Activated B cell treated with CpG ODN at 0.5 μM for 24 hours (primary cell): ENCODE results near the gene PVR. TPM values are rescaled to one million over a fixed set of nuclear protein-coding genes. Genes with fewer than 3 reads are reported as not detected.

Experiments used
- ATAC-seq: fragments of 200-7000 bp; cut with Tn5 transposase; one replicate; pipeline ENCODE4 v1.10.0; 2021; ENCODE audit warnings: low read depth, mild to moderate bottlenecking, moderate library complexity
- CTCF ChIA-PET: fragments of 350-600 bp; sonication (Branson Sonifier 250); formaldehyde crosslinking; loops from one replicate; lab custom pipeline; 2021; ENCODE audit warnings: antibody characterized with exemption; lab: Charles Lee
- POLR2A ChIA-PET: fragments of 350-600 bp; sonication (Branson Sonifier 250); formaldehyde crosslinking; loops from one replicate; lab custom pipeline; 2021; ENCODE audit warnings: antibody characterized with exemption; lab: Charles Lee
- DNase-seq: peaks from one replicate; pipeline ENCODE4 v3.0.0; 2022
- H3K27ac Mint-ChIP-seq: one replicate; pipeline ENCODE4 v1.8.0; 2020; ENCODE audit warnings: mixed read lengths
- H3K27me3 Mint-ChIP-seq: one replicate; pipeline ENCODE4 v1.8.0; 2021; ENCODE audit warnings: mixed read lengths
- H3K36me3 Mint-ChIP-seq: one replicate; pipeline ENCODE4 v1.8.0; 2021; ENCODE audit warnings: low read depth, mixed read lengths
- H3K4me1 Mint-ChIP-seq: one replicate; pipeline ENCODE4 v1.8.0; 2021; ENCODE audit warnings: mixed read lengths
- H3K4me3 Mint-ChIP-seq: one replicate; pipeline ENCODE4 v1.8.0; 2020; ENCODE audit warnings: mild to moderate bottlenecking, mixed read lengths
- H3K9me3 Mint-ChIP-seq: one replicate; pipeline ENCODE4 v1.8.0; 2020; ENCODE audit warnings: mixed read lengths
- intact Hi-C: fragments of 100-400 bp; cut with micrococcal nuclease; formaldehyde crosslinking; loops from one replicate; pipeline ENCODE4 v1.15.1; 2024
- total RNA-seq: library from RNA; stranded (reverse); gene quantifications from 2 replicates; pipeline ENCODE4 v1.2.3, GENCODE V29; 2022
- TF ChIP-seq, protein P1 (sequence below): fragments of 200-600 bp; IDR thresholded peaks from one replicate; pipeline ENCODE4 v1.8.0; 2022; ENCODE audit warnings: antibody characterized with exemption, mild to moderate bottlenecking

Gene PVR, protein sequence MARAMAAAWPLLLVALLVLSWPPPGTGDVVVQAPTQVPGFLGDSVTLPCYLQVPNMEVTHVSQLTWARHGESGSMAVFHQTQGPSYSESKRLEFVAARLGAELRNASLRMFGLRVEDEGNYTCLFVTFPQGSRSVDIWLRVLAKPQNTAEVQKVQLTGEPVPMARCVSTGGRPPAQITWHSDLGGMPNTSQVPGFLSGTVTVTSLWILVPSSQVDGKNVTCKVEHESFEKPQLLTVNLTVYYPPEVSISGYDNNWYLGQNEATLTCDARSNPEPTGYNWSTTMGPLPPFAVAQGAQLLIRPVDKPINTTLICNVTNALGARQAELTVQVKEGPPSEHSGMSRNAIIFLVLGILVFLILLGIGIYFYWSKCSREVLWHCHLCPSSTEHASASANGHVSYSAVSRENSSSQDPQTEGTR
- total RNA-seq: 0.10 TPM in 1 of 2 replicates, not detected in the other

GRCh38 chr19:44643605-44644401 lies at the start of gene PVR:
PVR (plus strand) TSS chr19:44643910; CDS start chr19:44644097, 187 bp downstream.
- Mint-ChIP-seq H3K9me3 (no peaks in the 10 kb centered on the region), H3K27ac (no peak within 1 kb of the TSS), H3K4me1 (peaks cover 5% of the 10 kb centered on the region), H3K36me3 (no peaks in the 10 kb centered on the region), H3K4me3 (peak within 1 kb of the TSS; percentile 44), H3K27me3 (peaks cover 33% of the 10 kb centered on the region)
- ATAC-seq (no peak), DNase-seq (no peak)
- ChIA-PET POLR2A (interaction anchor here (0.5 kb wide), 1 partner anchor 897 kb away, joined by 3 read pairs; no protein-coding TSS in a partner anchor), CTCF (no interaction called here)
- TF ChIP-seq, protein P1, sequence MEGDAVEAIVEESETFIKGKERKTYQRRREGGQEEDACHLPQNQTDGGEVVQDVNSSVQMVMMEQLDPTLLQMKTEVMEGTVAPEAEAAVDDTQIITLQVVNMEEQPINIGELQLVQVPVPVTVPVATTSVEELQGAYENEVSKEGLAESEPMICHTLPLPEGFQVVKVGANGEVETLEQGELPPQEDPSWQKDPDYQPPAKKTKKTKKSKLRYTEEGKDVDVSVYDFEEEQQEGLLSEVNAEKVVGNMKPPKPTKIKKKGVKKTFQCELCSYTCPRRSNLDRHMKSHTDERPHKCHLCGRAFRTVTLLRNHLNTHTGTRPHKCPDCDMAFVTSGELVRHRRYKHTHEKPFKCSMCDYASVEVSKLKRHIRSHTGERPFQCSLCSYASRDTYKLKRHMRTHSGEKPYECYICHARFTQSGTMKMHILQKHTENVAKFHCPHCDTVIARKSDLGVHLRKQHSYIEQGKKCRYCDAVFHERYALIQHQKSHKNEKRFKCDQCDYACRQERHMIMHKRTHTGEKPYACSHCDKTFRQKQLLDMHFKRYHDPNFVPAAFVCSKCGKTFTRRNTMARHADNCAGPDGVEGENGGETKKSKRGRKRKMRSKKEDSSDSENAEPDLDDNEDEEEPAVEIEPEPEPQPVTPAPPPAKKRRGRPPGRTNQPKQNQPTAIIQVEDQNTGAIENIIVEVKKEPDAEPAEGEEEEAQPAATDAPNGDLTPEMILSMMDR: no peak
- intact Hi-C loops: no loop called here

DNA sequence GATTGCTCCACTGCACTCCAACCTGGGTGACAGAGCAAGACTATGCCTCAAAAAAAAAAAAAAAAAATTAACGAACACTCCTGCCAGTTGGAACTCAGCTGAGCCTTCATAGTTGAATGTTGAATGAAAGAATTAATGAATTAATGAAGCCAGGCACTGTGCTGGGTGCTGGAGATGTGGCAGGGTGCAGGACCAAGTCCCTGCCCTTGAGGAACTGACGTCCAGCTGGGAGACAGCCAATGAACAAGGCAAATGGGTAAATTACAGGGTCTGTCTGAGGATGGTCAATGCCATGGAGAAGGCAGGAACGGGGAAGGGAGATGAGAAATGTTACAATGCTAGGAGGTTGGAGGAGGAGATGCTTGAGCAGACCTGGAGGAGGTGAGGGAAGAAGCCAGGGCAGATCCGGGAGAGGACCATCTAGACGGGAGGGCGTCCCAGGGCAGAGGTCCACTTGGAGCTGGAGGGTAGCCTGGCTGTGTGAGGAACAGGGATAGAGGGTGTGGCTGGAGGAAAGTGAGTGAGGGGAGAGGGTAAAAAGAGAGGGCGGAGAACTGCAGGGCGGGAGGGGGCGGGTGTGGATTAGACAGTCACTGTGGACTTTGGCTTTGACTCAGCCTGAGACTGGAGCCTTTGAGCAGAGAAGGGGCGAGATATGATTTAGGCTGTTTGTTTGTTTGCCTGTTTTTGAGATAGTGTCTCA lies 47.1 kb upstream of the PVR start:
- no peaks in the 10 kb centered on the region for H3K4me1 Mint-ChIP-seq
- intact Hi-C loops: no loop called here
- H3K36me3 Mint-ChIP-seq: no peaks in the 10 kb centered on the region
- peaks cover 36% of the 10 kb centered on the region for H3K27me3 Mint-ChIP-seq
- DNase-seq: no peak
- no peak overlapping the region for H3K27ac Mint-ChIP-seq
- TF ChIP-seq, protein P1: no peak
- POLR2A ChIA-PET: no interaction called here
- ATAC-seq: no peak
- H3K9me3 Mint-ChIP-seq: peaks cover 8% of the 10 kb centered on the region
- CTCF ChIA-PET: no interaction called here
- no peak overlapping the region for H3K4me3 Mint-ChIP-seq

DNA sequence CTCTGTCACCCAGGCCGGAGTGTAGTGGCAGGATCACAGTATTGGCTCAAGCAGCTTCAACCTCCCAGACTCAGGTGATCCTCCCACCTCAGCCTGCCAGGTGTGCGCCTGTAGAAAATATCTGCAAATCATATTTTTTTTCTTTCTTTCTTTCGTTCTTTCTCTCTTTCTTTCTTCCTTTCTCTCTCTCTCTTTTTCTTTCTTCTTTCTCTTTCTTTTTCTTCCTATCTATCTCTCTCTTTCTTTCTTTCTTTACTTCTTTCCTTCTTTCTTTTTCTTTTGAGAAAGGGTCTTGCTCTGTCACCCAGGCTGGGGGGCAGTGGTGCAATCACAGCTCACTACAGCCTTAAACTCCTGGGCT lies 46.6 kb upstream of the PVR start:
- peaks cover 36% of the 10 kb centered on the region for H3K27me3 Mint-ChIP-seq

DNA sequence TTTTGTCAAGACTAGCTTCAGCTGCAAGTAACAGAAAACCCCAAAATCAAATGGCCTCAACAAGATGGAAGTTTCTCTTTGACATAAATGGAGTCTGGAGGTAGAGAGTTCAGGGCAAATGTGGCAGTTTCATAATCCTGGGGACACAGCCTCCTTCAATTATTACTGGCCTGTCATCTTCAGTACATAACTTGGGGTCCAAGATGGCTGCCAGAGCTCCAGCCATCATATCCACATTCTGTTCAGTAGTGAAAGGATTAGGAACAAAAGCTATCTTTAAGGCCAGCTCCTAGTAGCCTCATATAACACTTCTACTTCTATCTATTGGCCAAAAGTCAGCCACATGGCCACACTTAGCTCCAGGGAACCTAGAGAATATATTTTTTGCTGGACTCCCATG lies 45.4 kb upstream of the PVR start:
- ChIA-PET CTCF (no interaction called here), POLR2A (no interaction called here)
- no peak overlapping the region for H3K4me3 Mint-ChIP-seq
- ATAC-seq: no peak
- peaks cover 8% of the 10 kb centered on the region for H3K9me3 Mint-ChIP-seq
- H3K27me3 Mint-ChIP-seq: peaks cover 33% of the 10 kb centered on the region
- intact Hi-C loops: no loop called here
- no peak for DNase-seq
- no peaks in the 10 kb centered on the region for H3K36me3 Mint-ChIP-seq
- no peak overlapping the region for H3K27ac Mint-ChIP-seq
- H3K4me1 Mint-ChIP-seq: no peaks in the 10 kb centered on the region
- TF ChIP-seq, protein P1: no peak

More for the DNA sequence above, 46.6 kb upstream of the PVR start:
- no peak for ATAC-seq
- Mint-ChIP-seq H3K9me3 (peaks cover 8% of the 10 kb centered on the region), H3K4me1 (no peaks in the 10 kb centered on the region), H3K4me3 (no peak overlapping the region), H3K36me3 (no peaks in the 10 kb centered on the region), H3K27ac (no peak overlapping the region)
- DNase-seq: no peak
- TF ChIP-seq, protein P1: no peak
- POLR2A ChIA-PET: no interaction called here
- intact Hi-C loops: no loop called here
- CTCF ChIA-PET: no interaction called here

DNA sequence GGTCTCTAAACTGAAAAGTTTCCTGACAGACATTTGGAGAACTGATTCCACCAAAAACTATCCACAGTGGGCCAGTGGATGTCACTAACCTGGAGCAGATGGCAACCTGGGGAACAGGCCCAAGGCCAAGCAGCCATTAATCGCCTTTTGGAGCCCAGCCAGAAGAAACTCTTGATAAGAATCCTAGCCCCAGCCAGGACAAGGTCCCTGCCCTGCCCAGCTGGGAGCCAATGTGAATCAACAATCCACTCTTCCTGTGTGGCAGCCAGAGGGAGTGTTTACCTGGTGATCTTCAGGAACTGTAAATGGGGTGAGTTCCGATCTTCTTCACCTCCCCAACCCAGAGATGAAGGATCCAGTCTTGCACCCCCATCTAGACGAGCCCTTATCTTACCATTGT lies 44.8 kb upstream of the PVR start:
- Mint-ChIP-seq H3K4me3 (no peak overlapping the region), H3K27me3 (peaks cover 30% of the 10 kb centered on the region), H3K4me1 (no peaks in the 10 kb centered on the region), H3K36me3 (no peaks in the 10 kb centered on the region), H3K9me3 (peaks cover 8% of the 10 kb centered on the region), H3K27ac (no peak overlapping the region)
- POLR2A ChIA-PET: no interaction called here
- TF ChIP-seq, protein P1: no peak
- ATAC-seq: no peak
- CTCF ChIA-PET: no interaction called here
- DNase-seq: no peak
- intact Hi-C loops: no loop called here
